H1 (cell line): Measurements from ENCODE around the gene BCL11A. TPM values are rescaled to one million over a fixed set of nuclear protein-coding genes. Genes with fewer than 3 reads are reported as not detected.

ENCODE experiments used
- GABPA ChIP-seq: IDR thresholded peaks from 2 replicates; pipeline ENCODE4 v1.6.1; 2011; ENCODE audit warnings: mild to moderate bottlenecking, low read length, moderate library complexity, borderline replicate concordance; ENCODE audit not compliant: insufficient read depth
- POLR2AphosphoS5 ChIP-seq: IDR thresholded peaks from 2 replicates; pipeline ENCODE4 v1.6.1; 2011; ENCODE audit warnings: low read depth, low read length
- SUZ12 ChIP-seq: fragments of 200-600 bp; sonication (generic); IDR thresholded peaks from 2 replicates; pipeline ENCODE4 v1.6.1; 2012; ENCODE audit warnings: mild to moderate bottlenecking, inconsistent platforms, low read length, moderate library complexity, mixed read lengths
- TCF12 ChIP-seq: IDR thresholded peaks from 2 replicates; pipeline ENCODE4 v1.6.1; 2011; ENCODE audit warnings: low read depth, mild to moderate bottlenecking, low read length
- polyA plus RNA-seq, 7 experiments: library from polyadenylated mRNA; depleted of rRNA in 3 of 7; stranded (reverse) in 5 of 7; unstranded in 2 of 7; fragments of >200 nt in 5 of 7; fragments of 200-250 nt in 2 of 7; gene quantifications; 1 replicate in 5 of 7; 2 replicates in 1 of 7; 4 replicates in 1 of 7; pipeline versions ENCODE4 v1.2.1 to v1.2.3, GENCODE V29; 2011 to 2013; ENCODE audit warnings: missing spikeins in 2 of 7, mixed read lengths in 2 of 7
- total RNA-seq: library from RNA; stranded (reverse); fragmentation: NEBNext Ultra II Directional; extraction: Animal tissue kit (Norgen Biotek cat#: 25700); gene quantifications from 2 replicates; pipeline ENCODE4 v1.2.1, GENCODE V29; 2021

The BCL11A gene
- total and polyA plus RNA-seq, 2 of the 8 experiments (the other 6 are each of a cell fraction or from before 2014, with no cell fraction given): 11.9 to 59.3 TPM

GRCh38 chr2:60450488-60450887 lies 103.0 kb downstream of the BCL11A start (continued):
- TF ChIP-seq GABPA (no peak), POLR2AphosphoS5 (no peak), SUZ12 (no peak), TCF12 (no peak)
